Calu3 (cell line): ENCODE results near the gene PLA2G2E. TPM values are rescaled to one million over a fixed set of nuclear protein-coding genes. Genes with fewer than 3 reads are reported as not detected.

Experiments
- BruUV-seq: library from RNA; stranded (reverse); fragments of 400-500 nt; replicated peaks from 2 replicates; lab custom pipeline; 2021; lab: Mats Ljungman, UMichigan
- CTCF ChIA-PET: fragments of 300-600 bp; sonication (Branson Sonifier 250); formaldehyde crosslinking; loops from one replicate; lab custom pipeline; 2022; ENCODE audit warnings: antibody characterized with exemption; lab: Charles Lee
- DNase-seq: peaks from one replicate; pipeline ENCODE4 v3.0.0; 2022
- H3K27ac Mint-ChIP-seq: one replicate; pipeline ENCODE4 v1.8.0; 2022; ENCODE audit warnings: mixed read lengths; ENCODE audit not compliant: unreplicated experiment
- H3K27me3 Mint-ChIP-seq: one replicate; pipeline ENCODE4 v1.8.0; 2022; ENCODE audit warnings: mixed read lengths; ENCODE audit not compliant: unreplicated experiment
- H3K36me3 Mint-ChIP-seq: one replicate; pipeline ENCODE4 v1.8.0; 2022; ENCODE audit warnings: mild to moderate bottlenecking, moderate library complexity, mixed read lengths; ENCODE audit not compliant: insufficient read depth, unreplicated experiment
- H3K4me1 Mint-ChIP-seq: one replicate; pipeline ENCODE4 v1.8.0; 2022; ENCODE audit warnings: mild to moderate bottlenecking, low read depth, mixed read lengths; ENCODE audit not compliant: unreplicated experiment
- H3K4me3 Mint-ChIP-seq: one replicate; pipeline ENCODE4 v1.8.0; 2022; ENCODE audit warnings: mild to moderate bottlenecking, low read depth, moderate library complexity, mixed read lengths; ENCODE audit not compliant: unreplicated experiment
- H3K9me3 Mint-ChIP-seq: one replicate; pipeline ENCODE4 v1.8.0; 2022; ENCODE audit warnings: low read depth, mixed read lengths; ENCODE audit not compliant: unreplicated experiment
- CTCF ChIP-seq: fragments of 200-600 bp; IDR thresholded peaks from one replicate; pipeline ENCODE4 v1.8.0; 2022; ENCODE audit warnings: antibody characterized with exemption; ENCODE audit not compliant: unreplicated experiment
- intact Hi-C: fragments of 100-400 bp; cut with micrococcal nuclease; formaldehyde crosslinking; loops from one replicate; pipeline ENCODE4 v1.10.0; 2022; ENCODE audit not compliant: unreplicated experiment
- total RNA-seq: library from RNA; stranded (reverse); gene quantifications from 2 replicates; pipeline ENCODE4 v1.2.3, GENCODE V29; 2022

The PLA2G2E gene
- total RNA-seq, 1 experiment from 2014 or later: not detected

- no peak overlapping the region for H3K4me3 Mint-ChIP-seq
- no peak for DNase-seq
These were observed 14.0 kb downstream of the PLA2G2E start for GRCh38 chr1:19909392-19909791.

GRCh38 chr1:19907456-19907855, 16.0 kb downstream of the PLA2G2E start:
- peaks cover 23% of the 10 kb centered on the region for H3K36me3 Mint-ChIP-seq
- no peaks in the 10 kb centered on the region for H3K27me3 Mint-ChIP-seq
- H3K27ac Mint-ChIP-seq: no peak overlapping the region
- no peak for TF ChIP-seq CTCF
- CTCF ChIA-PET: no interaction called here
- no peak for DNase-seq
- no peak overlapping the region for H3K4me3 Mint-ChIP-seq
- H3K9me3 Mint-ChIP-seq: no peaks in the 10 kb centered on the region
- H3K4me1 Mint-ChIP-seq: no peaks in the 10 kb centered on the region
- BruUV-seq: no TSS peak
- intact Hi-C loops: no loop called here

More at GRCh38 chr1:19909392-19909791, 14.0 kb downstream of the PLA2G2E start:
- Mint-ChIP-seq H3K36me3 (peaks cover 23% of the 10 kb centered on the region), H3K27me3 (no peaks in the 10 kb centered on the region), H3K9me3 (no peaks in the 10 kb centered on the region), H3K27ac (no peak overlapping the region), H3K4me1 (no peaks in the 10 kb centered on the region)
- TF ChIP-seq CTCF: no peak
- no TSS peak for BruUV-seq
- intact Hi-C loops: no loop called here
- CTCF ChIA-PET: no interaction called here

- Mint-ChIP-seq H3K9me3 (no peaks in the 10 kb centered on the region), H3K4me1 (no peaks in the 10 kb centered on the region), H3K36me3 (peaks cover 31% of the 10 kb centered on the region), H3K4me3 (no peak overlapping the region), H3K27ac (no peak overlapping the region), H3K27me3 (no peaks in the 10 kb centered on the region)
- no peak for DNase-seq
- intact Hi-C loops: no loop called here
- TF ChIP-seq CTCF: no peak
- no TSS peak for BruUV-seq
- CTCF ChIA-PET: no interaction called here
These were observed 19.8 kb downstream of the PLA2G2E start for GRCh38 chr1:19903621-19904020.

GRCh38 chr1:19901653-19902052, 21.8 kb downstream of the PLA2G2E start:
- CTCF ChIA-PET: no interaction called here
- Mint-ChIP-seq H3K4me3 (no peak overlapping the region), H3K27me3 (no peaks in the 10 kb centered on the region), H3K36me3 (peaks cover 29% of the 10 kb centered on the region), H3K27ac (no peak overlapping the region), H3K4me1 (no peaks in the 10 kb centered on the region), H3K9me3 (no peaks in the 10 kb centered on the region)
- DNase-seq: no peak
- TF ChIP-seq CTCF: no peak
- no TSS peak for BruUV-seq
- intact Hi-C loops: no loop called here
